ENCODE measurements around the gene KLK13.

The KLK13 gene

GRCh38 chr19:51015691-51016267 is 49.1 kb downstream of the KLK13 start:
- Histone ChIP-seq H3K9me3 (ENCODE audit: insufficient read depth, low read depth, low read length) (no peaks in the 10 kb centered on the region), H3K9ac (ENCODE audit: low read depth, low read length) (no peak overlapping the region), H3K27ac (ENCODE audit: low read length) (no peak overlapping the region), H3K4me3 (ENCODE audit: low read length) (no peak overlapping the region), H3K4me1 (ENCODE audit: insufficient read depth, low read length) (no peaks in the 10 kb centered on the region), H3K36me3 (ENCODE audit: insufficient read depth, low read depth, low read length) (no peaks in the 10 kb centered on the region), H3K27me3 (ENCODE audit: insufficient read depth, low read length) (peaks cover 60% of the 10 kb centered on the region)

- H3K36me3 ChIP-seq (ENCODE audit: insufficient read depth, low read depth, low read length), result no peaks in the 10 kb centered on the region
- peaks cover 46% of the 10 kb centered on the region for H3K27me3 ChIP-seq (ENCODE audit: insufficient read depth, low read length)
- H3K4me1 ChIP-seq (ENCODE audit: insufficient read depth, low read length), result no peaks in the 10 kb centered on the region
These were observed 50.6 kb downstream of the KLK13 start for GRCh38 chr19:51014242-51014641.

GRCh38 chr19:51012661-51013190 is 52.2 kb downstream of the KLK13 start:
- Histone ChIP-seq H3K4me3 (ENCODE audit: low read length) (no peak overlapping the region), H3K27ac (ENCODE audit: low read length) (no peak overlapping the region), H3K9me3 (ENCODE audit: insufficient read depth, low read depth, low read length) (no peaks in the 10 kb centered on the region), H3K9ac (ENCODE audit: low read depth, low read length) (no peak overlapping the region), H3K36me3 (ENCODE audit: insufficient read depth, low read depth, low read length) (no peaks in the 10 kb centered on the region), H3K27me3 (ENCODE audit: insufficient read depth, low read length) (peaks cover 31% of the 10 kb centered on the region), H3K4me1 (ENCODE audit: insufficient read depth, low read length) (no peaks in the 10 kb centered on the region)

More at GRCh38 chr19:51014242-51014641, 50.6 kb downstream of the KLK13 start:
- H3K27ac ChIP-seq (ENCODE audit: low read length), result no peak overlapping the region
- no peak overlapping the region for H3K4me3 ChIP-seq (ENCODE audit: low read length)
- H3K9me3 ChIP-seq (ENCODE audit: insufficient read depth, low read depth, low read length), result no peaks in the 10 kb centered on the region
- H3K9ac ChIP-seq (ENCODE audit: low read depth, low read length), result no peak overlapping the region

GRCh38 chr19:51010066-51010795 is 54.7 kb downstream of the KLK13 start:
- Histone ChIP-seq H3K4me1 (ENCODE audit: insufficient read depth, low read length) (no peaks in the 10 kb centered on the region), H3K27me3 (ENCODE audit: insufficient read depth, low read length) (peaks cover 10% of the 10 kb centered on the region; the same call in 1 of the 2 replicates), H3K9ac (ENCODE audit: low read depth, low read length) (no peak overlapping the region), H3K9me3 (ENCODE audit: insufficient read depth, low read depth, low read length) (no peaks in the 10 kb centered on the region), H3K36me3 (ENCODE audit: insufficient read depth, low read depth, low read length) (no peaks in the 10 kb centered on the region), H3K4me3 (ENCODE audit: low read length) (no peak overlapping the region), H3K27ac (ENCODE audit: low read length) (no peak overlapping the region)

GRCh38 chr19:51009061-51009891 is 55.6 kb downstream of the KLK13 start:
- Histone ChIP-seq H3K36me3 (ENCODE audit: insufficient read depth, low read depth, low read length) (no peaks in the 10 kb centered on the region), H3K4me3 (ENCODE audit: low read length) (no peak overlapping the region), H3K27ac (ENCODE audit: low read length) (no peak overlapping the region), H3K4me1 (ENCODE audit: insufficient read depth, low read length) (no peaks in the 10 kb centered on the region), H3K9me3 (ENCODE audit: insufficient read depth, low read depth, low read length) (no peaks in the 10 kb centered on the region), H3K9ac (ENCODE audit: low read depth, low read length) (no peak overlapping the region), H3K27me3 (ENCODE audit: insufficient read depth, low read length) (peaks cover 4% of the 10 kb centered on the region; the same call in 1 of the 2 replicates)

GRCh38 chr19:51007488-51007887 is 57.4 kb downstream of the KLK13 start:
- Histone ChIP-seq H3K36me3 (ENCODE audit: insufficient read depth, low read depth, low read length) (no peaks in the 10 kb centered on the region), H3K4me1 (ENCODE audit: insufficient read depth, low read length) (no peaks in the 10 kb centered on the region), H3K4me3 (ENCODE audit: low read length) (no peak overlapping the region), H3K9me3 (ENCODE audit: insufficient read depth, low read depth, low read length) (no peaks in the 10 kb centered on the region), H3K27ac (ENCODE audit: low read length) (no peak overlapping the region), H3K9ac (ENCODE audit: low read depth, low read length) (no peak overlapping the region), H3K27me3 (ENCODE audit: insufficient read depth, low read length) (no peaks in the 10 kb centered on the region; the same call in 1 of the 2 replicates)

GRCh38 chr19:51006406-51006805 is 58.5 kb downstream of the KLK13 start:
- Histone ChIP-seq H3K4me1 (ENCODE audit: insufficient read depth, low read length) (peaks cover 3% of the 10 kb centered on the region; the same call in 1 of the 2 replicates), H3K27me3 (ENCODE audit: insufficient read depth, low read length) (no peaks in the 10 kb centered on the region; the same call in 1 of the 2 replicates), H3K9ac (ENCODE audit: low read depth, low read length) (no peak overlapping the region), H3K4me3 (ENCODE audit: low read length) (no peak overlapping the region), H3K9me3 (ENCODE audit: insufficient read depth, low read depth, low read length) (no peaks in the 10 kb centered on the region), H3K36me3 (ENCODE audit: insufficient read depth, low read depth, low read length) (no peaks in the 10 kb centered on the region), H3K27ac (ENCODE audit: low read length) (no peak overlapping the region)

Data from iPS-20b (cell line).